B cell (primary cell): Measurements from ENCODE around the gene PACSIN2.

Source experiments
- CTCF ChIP-seq: fragments of 200-600 bp; IDR thresholded peaks from one replicate; pipeline ENCODE4 v1.8.0; 2022; ENCODE audit warnings: antibody characterized with exemption, mild to moderate bottlenecking
- EZH2 ChIP-seq: IDR thresholded peaks from 2 replicates; pipeline ENCODE4 v1.6.1; 2012; ENCODE audit warnings: borderline replicate concordance, low read depth, mild to moderate bottlenecking, moderate library complexity, low read length; ENCODE audit not compliant: insufficient read depth, poor library complexity, severe bottlenecking

GRCh38 chr22:42984814-42985530 lies 30.0 kb downstream of the PACSIN2 start:
- TF ChIP-seq CTCF (no peak), EZH2 (no peak)
